Ishikawa (cell line): ENCODE results near the gene SEPTIN5.

ENCODE experiments used
- CREB1 ChIP-seq: IDR thresholded peaks from 2 replicates; pipeline ENCODE4 v1.6.1; 2012; ENCODE audit warnings: low read depth
- EGR1 ChIP-seq: IDR thresholded peaks from 2 replicates; pipeline ENCODE4 v1.6.1; 2012
- EP300 ChIP-seq: IDR thresholded peaks from 2 replicates; pipeline ENCODE4 v1.6.1; 2012; ENCODE audit warnings: borderline replicate concordance
- FOXM1 ChIP-seq: IDR thresholded peaks from 2 replicates; pipeline ENCODE4 v1.6.1; 2012; ENCODE audit warnings: low read depth, borderline replicate concordance
- NFIC ChIP-seq: IDR thresholded peaks from 2 replicates; pipeline ENCODE4 v1.6.1; 2012
- RAD21 ChIP-seq: IDR thresholded peaks from 2 replicates; pipeline ENCODE4 v1.6.1; 2012; ENCODE audit warnings: low read depth
- REST ChIP-seq: IDR thresholded peaks from 2 replicates; pipeline ENCODE4 v1.6.1; 2012; ENCODE audit warnings: low read depth, mild to moderate bottlenecking
- TAF1 ChIP-seq: IDR thresholded peaks from 2 replicates; pipeline ENCODE4 v1.6.1; 2012; ENCODE audit warnings: low read depth, mild to moderate bottlenecking
- TCF12 ChIP-seq: IDR thresholded peaks from 2 replicates; pipeline ENCODE4 v1.6.1; 2012; ENCODE audit warnings: low read depth
- TEAD4 ChIP-seq: IDR thresholded peaks from 2 replicates; pipeline ENCODE4 v1.6.1; 2012
- YY1 ChIP-seq: IDR thresholded peaks from 2 replicates; pipeline ENCODE4 v1.6.1; 2012; ENCODE audit warnings: low read depth
- ZBTB7A ChIP-seq: IDR thresholded peaks from 2 replicates; pipeline ENCODE4 v1.6.1; 2012; ENCODE audit warnings: low read depth
- TF ChIP-seq, protein P1 (sequence below): IDR thresholded peaks from 2 replicates; pipeline ENCODE4 v1.6.1; 2012
- TF ChIP-seq, protein P2 (sequence below): IDR thresholded peaks from 2 replicates; pipeline ENCODE4 v1.6.1; 2012

- no peak for TF ChIP-seq CREB1
- no peak for TF ChIP-seq EP300
- TF ChIP-seq, protein P1, sequence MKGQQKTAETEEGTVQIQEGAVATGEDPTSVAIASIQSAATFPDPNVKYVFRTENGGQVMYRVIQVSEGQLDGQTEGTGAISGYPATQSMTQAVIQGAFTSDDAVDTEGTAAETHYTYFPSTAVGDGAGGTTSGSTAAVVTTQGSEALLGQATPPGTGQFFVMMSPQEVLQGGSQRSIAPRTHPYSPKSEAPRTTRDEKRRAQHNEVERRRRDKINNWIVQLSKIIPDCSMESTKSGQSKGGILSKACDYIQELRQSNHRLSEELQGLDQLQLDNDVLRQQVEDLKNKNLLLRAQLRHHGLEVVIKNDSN = no peak
- no peak for TF ChIP-seq TAF1
- TF ChIP-seq, protein P2, sequence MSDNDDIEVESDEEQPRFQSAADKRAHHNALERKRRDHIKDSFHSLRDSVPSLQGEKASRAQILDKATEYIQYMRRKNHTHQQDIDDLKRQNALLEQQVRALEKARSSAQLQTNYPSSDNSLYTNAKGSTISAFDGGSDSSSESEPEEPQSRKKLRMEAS = no peak
- no peak for TF ChIP-seq FOXM1
- TF ChIP-seq RAD21 = no peak
- no peak for TF ChIP-seq TCF12
- no peak for TF ChIP-seq YY1
- TF ChIP-seq EGR1 = no peak
- no peak for TF ChIP-seq REST
- TF ChIP-seq NFIC = no peak
- TF ChIP-seq TEAD4 = no peak
- no peak for TF ChIP-seq ZBTB7A
These were observed 4.8 kb downstream of the SEPTIN5 start for GRCh38 chr22:19719050-19719482.
